RWPE2 (cell line): ENCODE results near the gene GTF2IRD1.

Source experiments
- ATAC-seq: fragments of 200-7000 bp; cut with Tn5 transposase; 3 replicates; pipeline ENCODE4 v1.9.1; 2021; ENCODE audit warnings: low read depth
- DNase-seq: peaks from one replicate; pipeline ENCODE4 v3.0.0-alpha.2; 2020; ENCODE audit warnings: low spot score
- H3K27ac ChIP-seq: fragments of 450-650 bp; 2 replicates; pipeline ENCODE4 v1.5.1; 2017; ENCODE audit warnings: mild to moderate bottlenecking; ENCODE audit not compliant: poor library complexity, severe bottlenecking
- H3K27me3 ChIP-seq: fragments of 250-450 bp; sonication (Bioruptor Pico); 2 replicates; pipeline ENCODE4 v1.5.1; 2021; ENCODE audit warnings: mild to moderate bottlenecking, moderate library complexity; ENCODE audit not compliant: insufficient read depth, poor library complexity, severe bottlenecking
- H3K36me3 ChIP-seq: fragments of 250-450 bp; sonication (Bioruptor Pico); 2 replicates; pipeline ENCODE4 v1.5.1; 2020; ENCODE audit warnings: low read depth, mild to moderate bottlenecking, moderate library complexity
- H3K4me1 ChIP-seq: fragments of 250-450 bp; sonication (Bioruptor Pico); 2 replicates; pipeline ENCODE4 v1.5.1; 2021; ENCODE audit warnings: mild to moderate bottlenecking, moderate library complexity; ENCODE audit not compliant: insufficient read depth, poor library complexity, severe bottlenecking
- H3K4me3 ChIP-seq: fragments of 250-450 bp; sonication (Bioruptor Pico); 2 replicates; pipeline ENCODE4 v1.5.1; 2021; ENCODE audit warnings: mild to moderate bottlenecking, moderate library complexity; ENCODE audit not compliant: severe bottlenecking
- H3K9me3 ChIP-seq: fragments of 250-450 bp; sonication (Bioruptor Pico); 2 replicates; pipeline ENCODE4 v1.5.1; 2021; ENCODE audit warnings: mild to moderate bottlenecking, moderate library complexity; ENCODE audit not compliant: severe bottlenecking
- TF ChIP-seq, protein P1 (sequence below): fragments of 450-650 bp; IDR thresholded peaks from one replicate; pipeline ENCODE4 v1.5.1; 2017; ENCODE audit warnings: mild to moderate bottlenecking, moderate library complexity; ENCODE audit not compliant: poor library complexity, severe bottlenecking

The GTF2IRD1 gene

DNA sequence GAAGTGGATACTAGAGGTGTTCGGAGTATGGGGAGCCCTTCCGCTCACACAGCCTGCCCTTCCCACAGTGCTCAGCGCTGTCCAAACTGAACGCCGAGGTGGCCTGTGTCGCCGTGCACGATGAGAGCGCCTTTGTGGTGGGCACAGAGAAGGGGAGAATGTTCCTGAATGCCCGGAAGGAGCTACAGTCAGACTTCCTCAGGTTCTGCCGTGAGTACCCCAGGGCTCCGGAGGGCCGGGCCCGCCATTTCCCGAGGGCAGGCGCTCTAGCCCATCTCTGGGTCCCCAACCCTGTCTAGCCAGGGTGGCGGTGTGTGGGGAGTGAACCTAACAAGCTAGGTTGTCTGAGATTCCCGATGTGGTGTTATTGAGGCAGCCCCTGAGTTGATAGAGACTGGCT, 59.1 kb downstream of the GTF2IRD1 start:
- Histone ChIP-seq H3K9me3 (no peaks in the 10 kb centered on the region), H3K4me3 (no peak overlapping the region), H3K27me3 (no peaks in the 10 kb centered on the region), H3K27ac (no peak overlapping the region), H3K36me3 (peaks cover 45% of the 10 kb centered on the region), H3K4me1 (no peaks in the 10 kb centered on the region)
- TF ChIP-seq, protein P1, sequence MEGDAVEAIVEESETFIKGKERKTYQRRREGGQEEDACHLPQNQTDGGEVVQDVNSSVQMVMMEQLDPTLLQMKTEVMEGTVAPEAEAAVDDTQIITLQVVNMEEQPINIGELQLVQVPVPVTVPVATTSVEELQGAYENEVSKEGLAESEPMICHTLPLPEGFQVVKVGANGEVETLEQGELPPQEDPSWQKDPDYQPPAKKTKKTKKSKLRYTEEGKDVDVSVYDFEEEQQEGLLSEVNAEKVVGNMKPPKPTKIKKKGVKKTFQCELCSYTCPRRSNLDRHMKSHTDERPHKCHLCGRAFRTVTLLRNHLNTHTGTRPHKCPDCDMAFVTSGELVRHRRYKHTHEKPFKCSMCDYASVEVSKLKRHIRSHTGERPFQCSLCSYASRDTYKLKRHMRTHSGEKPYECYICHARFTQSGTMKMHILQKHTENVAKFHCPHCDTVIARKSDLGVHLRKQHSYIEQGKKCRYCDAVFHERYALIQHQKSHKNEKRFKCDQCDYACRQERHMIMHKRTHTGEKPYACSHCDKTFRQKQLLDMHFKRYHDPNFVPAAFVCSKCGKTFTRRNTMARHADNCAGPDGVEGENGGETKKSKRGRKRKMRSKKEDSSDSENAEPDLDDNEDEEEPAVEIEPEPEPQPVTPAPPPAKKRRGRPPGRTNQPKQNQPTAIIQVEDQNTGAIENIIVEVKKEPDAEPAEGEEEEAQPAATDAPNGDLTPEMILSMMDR: no peak
- DNase-seq (no peak), ATAC-seq (no peak)

DNA sequence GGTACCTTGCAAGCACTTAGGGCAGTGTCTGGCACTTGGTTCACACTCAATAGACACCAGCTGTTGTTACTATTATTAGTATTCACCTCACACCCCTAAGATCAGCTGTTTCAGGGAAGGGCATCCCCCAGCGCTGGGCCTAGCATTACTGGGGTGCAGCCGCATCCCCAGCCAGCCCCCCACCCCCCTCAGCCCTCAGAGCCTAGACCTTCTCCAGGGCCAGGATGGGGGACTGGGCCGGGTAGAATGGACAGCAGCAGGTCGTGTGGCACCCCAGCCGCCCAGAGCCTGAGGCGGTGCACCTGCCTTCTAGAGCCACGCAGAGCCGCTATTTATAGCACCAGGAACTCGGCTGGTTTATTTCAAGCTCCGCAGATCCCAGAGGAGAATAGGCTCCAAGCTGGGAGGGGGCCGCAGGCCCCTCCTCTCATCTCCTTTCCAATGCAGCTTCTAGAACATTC, 60.5 kb downstream of the GTF2IRD1 start:
- H3K4me1 ChIP-seq: no peaks in the 10 kb centered on the region
- DNase-seq (no peak), ATAC-seq (no peak)
- H3K9me3 ChIP-seq: no peaks in the 10 kb centered on the region
- TF ChIP-seq, protein P1: no peak
- no peak overlapping the region for H3K4me3 ChIP-seq
- H3K36me3 ChIP-seq: peaks cover 43% of the 10 kb centered on the region
- no peaks in the 10 kb centered on the region for H3K27me3 ChIP-seq
- H3K27ac ChIP-seq: no peak overlapping the region

DNA sequence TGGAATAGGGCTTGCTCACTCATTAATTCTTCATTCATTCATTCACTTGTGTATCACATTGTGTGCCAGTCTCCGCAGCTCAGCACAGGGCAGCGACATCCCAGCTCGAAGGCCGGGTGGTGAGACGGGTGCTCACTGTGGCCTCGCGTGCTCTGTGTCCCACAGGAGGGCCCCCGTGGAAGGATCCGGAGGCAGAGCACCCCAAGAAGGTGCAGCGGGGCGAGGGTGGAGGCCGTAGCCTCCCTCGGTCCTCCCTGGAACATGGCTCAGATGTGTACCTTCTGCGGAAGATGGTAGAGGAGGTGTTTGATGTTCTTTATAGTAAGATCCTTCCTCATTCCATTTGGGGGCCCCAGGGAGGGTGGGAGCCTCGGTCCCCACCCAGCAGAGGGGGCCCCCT, 61.6 kb downstream of the GTF2IRD1 start:
- Histone ChIP-seq H3K27ac (no peak overlapping the region), H3K4me1 (no peaks in the 10 kb centered on the region), H3K36me3 (peaks cover 43% of the 10 kb centered on the region), H3K4me3 (no peak overlapping the region), H3K9me3 (no peaks in the 10 kb centered on the region), H3K27me3 (no peaks in the 10 kb centered on the region)
- TF ChIP-seq, protein P1: no peak
- DNase-seq: no peak
- ATAC-seq: no peak

DNA sequence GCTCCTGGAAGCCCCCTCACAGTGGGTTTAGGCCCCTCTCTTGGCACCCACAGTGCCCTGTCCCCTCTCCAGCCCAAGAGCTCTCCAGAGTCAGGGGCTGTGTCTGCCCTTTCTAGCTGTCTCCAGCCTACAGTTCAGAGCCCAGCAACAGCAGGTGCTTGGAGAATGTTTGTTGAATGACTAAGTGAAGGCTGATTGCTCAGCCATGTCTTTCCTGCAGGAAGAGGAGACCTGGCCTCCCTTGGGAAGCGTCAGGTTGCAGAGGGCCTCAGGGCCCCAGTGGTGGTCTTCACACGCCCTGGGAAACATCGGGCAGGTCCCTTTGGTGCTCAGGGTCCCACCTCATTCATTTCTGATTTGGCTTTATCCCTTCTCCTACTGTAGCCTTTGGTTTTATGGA, 62.5 kb downstream of the GTF2IRD1 start:
- ATAC-seq (no peak), DNase-seq (no peak)
- TF ChIP-seq, protein P1: no peak
- Histone ChIP-seq H3K27ac (no peak overlapping the region), H3K4me1 (no peaks in the 10 kb centered on the region), H3K4me3 (no peak overlapping the region), H3K36me3 (peaks cover 49% of the 10 kb centered on the region), H3K27me3 (no peaks in the 10 kb centered on the region), H3K9me3 (no peaks in the 10 kb centered on the region)

DNA sequence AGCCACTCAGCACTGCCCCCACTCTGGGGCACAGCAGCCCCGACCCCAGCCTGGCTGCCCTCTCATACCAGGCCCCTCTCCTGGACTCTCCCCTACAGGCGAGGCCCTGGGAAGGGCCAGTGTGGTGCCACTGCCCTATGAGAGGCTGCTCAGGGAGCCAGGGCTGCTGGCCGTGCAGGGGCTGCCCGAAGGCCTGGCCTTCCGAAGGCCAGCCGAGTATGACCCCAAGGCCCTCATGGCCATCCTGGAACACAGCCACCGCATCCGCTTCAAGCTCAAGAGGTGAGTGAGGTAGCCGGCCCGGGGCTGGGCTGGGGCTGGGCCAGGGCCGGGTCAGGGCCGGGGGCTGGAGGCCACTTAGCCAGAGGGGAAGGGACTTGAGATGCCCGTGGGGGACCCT, 64.3 kb downstream of the GTF2IRD1 start:
- TF ChIP-seq, protein P1: no peak

More for the DNA sequence above, 64.3 kb downstream of the GTF2IRD1 start:
- no peak overlapping the region for H3K27ac ChIP-seq
- ATAC-seq (no peak), DNase-seq (no peak)
- H3K4me1 ChIP-seq: no peaks in the 10 kb centered on the region
- no peaks in the 10 kb centered on the region for H3K27me3 ChIP-seq
- no peak overlapping the region for H3K4me3 ChIP-seq
- no peaks in the 10 kb centered on the region for H3K9me3 ChIP-seq
- peaks cover 55% of the 10 kb centered on the region for H3K36me3 ChIP-seq
